PC-9 (cell line): ENCODE measurements around the gene SERP2. TPM values are rescaled to one million over a fixed set of nuclear protein-coding genes. Genes with fewer than 3 reads are reported as not detected.

Experiments
- BruUV-seq: library from RNA; stranded (reverse); fragments of 400-500 nt; replicated peaks from 2 replicates; lab custom pipeline; 2021; lab: Mats Ljungman, UMichigan
- CTCF ChIA-PET: fragments of 300-600 bp; sonication (Branson Sonifier 250); formaldehyde crosslinking; loops from one replicate; lab custom pipeline; 2022; ENCODE audit warnings: antibody characterized with exemption; lab: Charles Lee
- POLR2A ChIA-PET: fragments of 300-600 bp; sonication (Branson Sonifier 250); formaldehyde crosslinking; loops from one replicate; lab custom pipeline; 2022; ENCODE audit warnings: antibody characterized with exemption; ENCODE audit not compliant: unreplicated experiment; lab: Charles Lee
- DNase-seq, 2 experiments: peaks; one replicate each; pipeline versions ENCODE4 v3.0.0 to v3.0.0-alpha.2; 2015 to 2022; ENCODE audit warnings: mixed read lengths in 1 of 2
- H2AFZ ChIP-seq: fragments of 200-600 bp; sonication (generic); 2 replicates; pipeline ENCODE4 v1.8.1; 2017; ENCODE audit warnings: antibody characterized with exemption
- H3F3A ChIP-seq: fragments of 200-600 bp; sonication (generic); 2 replicates; pipeline ENCODE4 v1.8.1; 2017; ENCODE audit warnings: antibody characterized with exemption, mild to moderate bottlenecking, low read depth; ENCODE audit not compliant: insufficient read depth
- H3K27ac ChIP-seq: fragments of 200-600 bp; sonication (generic); 2 replicates; pipeline ENCODE4 v1.6.1; 2016; ENCODE audit warnings: mixed run types
- H3K27me3 ChIP-seq: fragments of 200-600 bp; sonication (generic); 2 replicates; pipeline ENCODE4 v1.6.1; 2016; ENCODE audit warnings: low read depth, mixed run types; ENCODE audit not compliant: insufficient read depth
- H3K36me3 ChIP-seq: fragments of 200-600 bp; sonication (generic); 2 replicates; pipeline ENCODE4 v1.6.1; 2016; ENCODE audit warnings: low read depth, mixed run types
- H3K4me1 ChIP-seq: fragments of 200-600 bp; sonication (generic); replicated peaks from 2 replicates; pipeline ENCODE4 v1.6.1; 2016; ENCODE audit warnings: mixed run types; ENCODE audit not compliant: insufficient read depth
- H3K4me2 ChIP-seq: fragments of 200-600 bp; sonication (generic); 2 replicates; pipeline ENCODE4 v1.6.1; 2017; ENCODE audit warnings: mixed run types
- H3K4me3 ChIP-seq: fragments of 200-600 bp; sonication (generic); 2 replicates; pipeline ENCODE4 v1.6.1; 2016; ENCODE audit warnings: mixed run types
- H3K79me2 ChIP-seq: fragments of 200-600 bp; sonication (generic); 2 replicates; pipeline ENCODE4 v1.6.1; 2017; ENCODE audit warnings: low read depth, mixed run types
- H3K9me2 ChIP-seq: fragments of 200-600 bp; sonication (generic); 2 replicates; pipeline ENCODE4 v1.8.1; 2017; ENCODE audit warnings: mild to moderate bottlenecking; ENCODE audit not compliant: insufficient read depth
- H3K9me3 ChIP-seq: fragments of 200-600 bp; sonication (generic); 2 replicates; pipeline ENCODE4 v1.8.1; 2016; ENCODE audit warnings: low read depth; ENCODE audit not compliant: insufficient read depth
- H4K20me1 ChIP-seq: fragments of 200-600 bp; sonication (generic); 2 replicates; pipeline ENCODE4 v1.8.1; 2017; ENCODE audit not compliant: insufficient read depth
- EZH2 ChIP-seq: fragments of 200-600 bp; sonication (generic); IDR thresholded peaks from 2 replicates; pipeline ENCODE4 v1.8.0; 2017; ENCODE audit warnings: antibody characterized with exemption, low read depth
- intact Hi-C: fragments of 100-400 bp; cut with micrococcal nuclease; formaldehyde crosslinking; loops from one replicate; pipeline ENCODE4 v1.10.0; 2022; ENCODE audit not compliant: unreplicated experiment
- total RNA-seq: library from RNA; stranded (reverse); gene quantifications from 2 replicates; pipeline ENCODE4 v1.2.3, GENCODE V29; 2021
- TF ChIP-seq, protein P1 (sequence below): fragments of 200-600 bp; sonication (generic); conservative IDR thresholded peaks from 2 replicates; pipeline ENCODE4 v1.6.1; 2017; ENCODE audit warnings: mixed run types, antibody characterized with exemption, mild to moderate bottlenecking, moderate library complexity

SERP2 gene
- total RNA-seq, 1 experiment from 2014 or later = 0.70 TPM

DNA sequence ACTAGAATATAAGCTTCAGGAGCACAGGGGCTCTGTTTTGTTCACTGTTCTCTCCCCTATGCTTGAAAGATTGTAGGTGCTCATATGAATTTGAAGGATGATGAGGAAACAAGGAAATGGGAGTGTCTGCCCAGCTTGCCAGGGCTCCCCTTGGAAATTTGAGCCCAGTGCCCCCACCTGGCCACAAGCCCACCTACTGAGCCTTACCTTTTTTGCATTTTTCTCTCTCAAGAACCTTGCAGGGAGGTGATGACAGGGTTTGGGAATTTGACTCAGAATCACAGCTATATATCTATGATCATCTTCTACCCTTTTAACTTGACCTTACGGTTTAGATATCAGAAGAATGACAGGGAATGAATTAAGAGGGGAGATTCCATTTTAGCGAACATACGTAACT lies 33.8 kb downstream of the SERP2 start:
- BruUV-seq = no TSS peak
- POLR2A ChIA-PET = interaction anchor here (0.6 kb wide), 1 partner anchor 28 kb away, joined by 19 read pairs; no protein-coding TSS in a partner anchor
- H3K9me3 ChIP-seq = no peaks in the 10 kb centered on the region
- CTCF ChIA-PET = no interaction called here
- no peaks in the 10 kb centered on the region for H3K27me3 ChIP-seq
- H3K27ac ChIP-seq = no peak overlapping the region
- peaks cover 47% of the 10 kb centered on the region for H3K4me1 ChIP-seq
- no peak overlapping the region for H3K4me3 ChIP-seq
- intact Hi-C loops = no loop called here
- H2AFZ ChIP-seq = no peak overlapping the region
- no peaks in the 10 kb centered on the region for H4K20me1 ChIP-seq
- no peak overlapping the region; the same call in 1 of the 2 replicates for H3K4me2 ChIP-seq
- no peaks in the 10 kb centered on the region for H3K9me2 ChIP-seq
- no peaks in the 10 kb centered on the region for H3K79me2 ChIP-seq
- TF ChIP-seq, protein P1, sequence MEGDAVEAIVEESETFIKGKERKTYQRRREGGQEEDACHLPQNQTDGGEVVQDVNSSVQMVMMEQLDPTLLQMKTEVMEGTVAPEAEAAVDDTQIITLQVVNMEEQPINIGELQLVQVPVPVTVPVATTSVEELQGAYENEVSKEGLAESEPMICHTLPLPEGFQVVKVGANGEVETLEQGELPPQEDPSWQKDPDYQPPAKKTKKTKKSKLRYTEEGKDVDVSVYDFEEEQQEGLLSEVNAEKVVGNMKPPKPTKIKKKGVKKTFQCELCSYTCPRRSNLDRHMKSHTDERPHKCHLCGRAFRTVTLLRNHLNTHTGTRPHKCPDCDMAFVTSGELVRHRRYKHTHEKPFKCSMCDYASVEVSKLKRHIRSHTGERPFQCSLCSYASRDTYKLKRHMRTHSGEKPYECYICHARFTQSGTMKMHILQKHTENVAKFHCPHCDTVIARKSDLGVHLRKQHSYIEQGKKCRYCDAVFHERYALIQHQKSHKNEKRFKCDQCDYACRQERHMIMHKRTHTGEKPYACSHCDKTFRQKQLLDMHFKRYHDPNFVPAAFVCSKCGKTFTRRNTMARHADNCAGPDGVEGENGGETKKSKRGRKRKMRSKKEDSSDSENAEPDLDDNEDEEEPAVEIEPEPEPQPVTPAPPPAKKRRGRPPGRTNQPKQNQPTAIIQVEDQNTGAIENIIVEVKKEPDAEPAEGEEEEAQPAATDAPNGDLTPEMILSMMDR = no peak
- no peak for TF ChIP-seq EZH2
- DNase-seq = no peak
- no peaks in the 10 kb centered on the region for H3K36me3 ChIP-seq
- peaks cover 22% of the 10 kb centered on the region; the same call in 1 of the 2 replicates for H3F3A ChIP-seq

DNA sequence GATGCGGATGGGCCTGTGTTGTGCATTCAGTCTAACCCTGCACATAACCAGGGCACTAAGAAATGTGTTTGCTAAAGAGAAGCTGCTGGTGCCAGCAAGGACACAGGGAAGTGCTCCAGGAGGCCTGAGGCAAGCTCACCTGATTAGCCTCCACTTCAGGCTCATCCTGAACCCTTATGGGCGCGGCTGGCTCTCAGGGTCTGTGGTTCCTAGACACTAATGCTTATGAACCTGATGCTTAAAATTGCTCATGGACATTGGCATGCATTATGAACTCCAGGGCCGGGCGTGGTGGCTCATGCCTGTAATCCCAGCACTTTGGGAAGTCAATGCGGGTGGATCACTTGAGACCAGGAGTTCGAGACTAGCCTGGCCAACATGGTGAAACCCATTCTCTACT lies 34.3 kb downstream of the SERP2 start:
- no TSS peak for BruUV-seq
- H3K4me2 ChIP-seq = no peak overlapping the region; the same call in 1 of the 2 replicates
- no peaks in the 10 kb centered on the region for H3K27me3 ChIP-seq
- H3K4me1 ChIP-seq = peaks cover 42% of the 10 kb centered on the region
- H3F3A ChIP-seq = peaks cover 19% of the 10 kb centered on the region; the same call in 1 of the 2 replicates
- no peak overlapping the region for H3K4me3 ChIP-seq
- TF ChIP-seq, protein P1 = no peak
- TF ChIP-seq EZH2 = no peak
- no peaks in the 10 kb centered on the region for H3K36me3 ChIP-seq
- POLR2A ChIA-PET = interaction anchor here (0.6 to 0.9 kb wide), 2 partner anchors 175 to 221 kb away, joined by 3 to 4 read pairs; no protein-coding TSS in a partner anchor
- no peaks in the 10 kb centered on the region for H4K20me1 ChIP-seq
- H3K9me3 ChIP-seq = no peaks in the 10 kb centered on the region
- H3K27ac ChIP-seq = 0 out of 2 replicates have a peak overlapping the region, but pooled peaks have one; percentile 6
- DNase-seq = peak; percentile 24 to 57
- H3K9me2 ChIP-seq = no peaks in the 10 kb centered on the region
- no peaks in the 10 kb centered on the region for H3K79me2 ChIP-seq
- intact Hi-C loops = no loop called here
- no peak overlapping the region for H2AFZ ChIP-seq
- CTCF ChIA-PET = no interaction called here

DNA sequence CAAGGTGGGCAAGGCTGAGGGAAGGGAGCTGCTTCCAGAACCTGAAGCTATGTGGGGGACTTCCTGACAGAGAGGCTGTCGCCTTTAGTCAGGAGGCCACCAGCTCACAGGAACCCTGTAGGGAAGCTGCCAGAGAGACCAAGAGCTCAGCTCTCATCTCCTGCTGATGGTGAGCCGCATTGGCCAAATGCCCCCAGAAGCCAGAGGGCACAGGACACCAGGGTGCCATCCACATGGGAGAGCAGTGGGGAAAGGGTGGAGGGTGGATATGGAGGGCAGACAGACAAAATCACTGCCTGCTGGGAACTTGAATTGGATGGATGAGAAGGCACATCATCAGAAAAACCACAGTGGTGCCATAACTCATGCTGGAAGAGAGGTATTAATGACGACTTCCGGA lies 36.0 kb downstream of the SERP2 start:
- H3K27ac ChIP-seq = no peak overlapping the region
- DNase-seq = no peak
- H3K27me3 ChIP-seq = no peaks in the 10 kb centered on the region
- H3F3A ChIP-seq = peaks cover 7% of the 10 kb centered on the region; the same call in 1 of the 2 replicates
- no peaks in the 10 kb centered on the region for H4K20me1 ChIP-seq
- H3K4me3 ChIP-seq = no peak overlapping the region
- no peak overlapping the region for H3K4me2 ChIP-seq
- no peak overlapping the region for H2AFZ ChIP-seq
- H3K9me2 ChIP-seq = no peaks in the 10 kb centered on the region
- BruUV-seq = no TSS peak
- peaks cover 25% of the 10 kb centered on the region for H3K4me1 ChIP-seq
- no peaks in the 10 kb centered on the region for H3K9me3 ChIP-seq
- no peaks in the 10 kb centered on the region for H3K36me3 ChIP-seq
- TF ChIP-seq, protein P1 = no peak
- no peak for TF ChIP-seq EZH2
- no peaks in the 10 kb centered on the region for H3K79me2 ChIP-seq
- ChIA-PET POLR2A (no interaction called here), CTCF (no interaction called here)
- intact Hi-C loops = no loop called here
